NCI-H2081 (cell line): ENCODE measurements around the gene CCIN.
"Not testable (repeated sequence)": the region's sequence is repeated elsewhere in the genome, so short reads cannot be mapped to it uniquely, and the experiment has no call there.

ENCODE experiments used
- DNase-seq, 2 experiments: peaks; one replicate each; lab custom pipeline; 2025; lab: John Stamatoyannopoulos, UW

Gene CCIN

DNA sequence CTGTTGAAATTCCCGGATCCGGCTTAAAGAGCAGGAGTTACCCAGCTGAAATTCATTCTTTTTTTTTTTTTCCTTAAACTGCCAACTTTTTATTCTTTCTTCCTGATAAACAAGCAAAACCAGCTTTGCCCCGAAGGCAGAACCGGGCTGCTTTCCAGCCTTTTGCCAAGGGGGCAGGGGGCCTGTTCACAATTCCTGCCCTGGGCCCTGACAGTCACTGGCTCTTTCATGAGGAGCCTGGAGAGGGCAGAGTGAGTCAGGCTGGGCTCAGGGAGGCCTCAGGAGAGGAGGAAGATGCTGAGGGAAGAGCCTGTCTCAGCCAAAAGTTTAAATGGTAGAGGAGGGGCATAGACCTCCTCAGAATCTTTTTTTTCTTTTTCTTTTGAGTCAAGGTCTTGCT, 27.9 kb upstream of the CCIN start:
- no peak for DNase-seq

GRCh38 chr9:36141761-36142160, 27.4 kb upstream of the CCIN start:
- no peak for DNase-seq

GRCh38 chr9:36142510-36143244, 26.5 kb upstream of the CCIN start:
- DNase-seq: no peak

GRCh38 chr9:36143245-36143641, 25.9 kb upstream of the CCIN start:
- DNase-seq: no peak

GRCh38 chr9:36144309-36145232, 24.6 kb upstream of the CCIN start:
- DNase-seq: no peak

- no peak for DNase-seq
Observed at GRCh38 chr9:36145970-36146369, 23.2 kb upstream of the CCIN start.

- no peak for DNase-seq
Observed at GRCh38 chr9:36146651-36147050, 22.5 kb upstream of the CCIN start.

DNA sequence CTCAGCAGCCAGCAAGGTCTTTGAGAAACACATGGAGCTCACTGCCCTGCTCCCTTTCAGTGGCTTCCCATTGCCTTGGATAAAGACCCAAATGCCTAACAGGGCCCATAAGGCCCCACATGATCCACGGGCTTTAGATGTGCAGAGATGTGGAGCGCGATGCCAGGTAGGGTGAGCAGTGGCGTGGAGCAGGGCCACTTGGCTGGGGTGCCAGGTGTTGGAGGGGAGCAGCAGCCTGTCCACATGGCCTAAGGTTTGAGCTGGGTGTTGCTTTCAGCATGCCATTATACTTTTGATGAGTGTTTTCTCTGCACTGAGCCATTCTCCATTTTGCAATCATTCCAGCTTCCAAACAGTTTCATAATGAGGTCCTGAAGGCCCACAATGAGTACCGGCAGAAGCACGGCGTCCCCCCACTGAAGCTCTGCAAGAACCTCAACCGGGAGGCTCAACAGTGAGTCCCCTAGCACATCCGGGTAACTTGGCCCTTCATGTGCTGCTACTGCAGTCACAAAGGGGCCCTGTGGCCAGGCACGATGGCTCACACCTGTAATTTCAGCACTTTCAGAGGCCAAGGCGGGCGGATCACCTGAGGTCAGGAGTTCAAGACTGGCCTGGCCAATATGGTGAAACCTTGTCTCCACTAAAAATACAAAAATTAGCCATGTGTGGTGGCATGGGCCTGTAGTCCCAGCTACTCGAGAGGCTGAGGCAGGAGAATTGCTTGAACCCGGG, 21.6 kb upstream of the CCIN start:
- DNase-seq: no peak

DNA sequence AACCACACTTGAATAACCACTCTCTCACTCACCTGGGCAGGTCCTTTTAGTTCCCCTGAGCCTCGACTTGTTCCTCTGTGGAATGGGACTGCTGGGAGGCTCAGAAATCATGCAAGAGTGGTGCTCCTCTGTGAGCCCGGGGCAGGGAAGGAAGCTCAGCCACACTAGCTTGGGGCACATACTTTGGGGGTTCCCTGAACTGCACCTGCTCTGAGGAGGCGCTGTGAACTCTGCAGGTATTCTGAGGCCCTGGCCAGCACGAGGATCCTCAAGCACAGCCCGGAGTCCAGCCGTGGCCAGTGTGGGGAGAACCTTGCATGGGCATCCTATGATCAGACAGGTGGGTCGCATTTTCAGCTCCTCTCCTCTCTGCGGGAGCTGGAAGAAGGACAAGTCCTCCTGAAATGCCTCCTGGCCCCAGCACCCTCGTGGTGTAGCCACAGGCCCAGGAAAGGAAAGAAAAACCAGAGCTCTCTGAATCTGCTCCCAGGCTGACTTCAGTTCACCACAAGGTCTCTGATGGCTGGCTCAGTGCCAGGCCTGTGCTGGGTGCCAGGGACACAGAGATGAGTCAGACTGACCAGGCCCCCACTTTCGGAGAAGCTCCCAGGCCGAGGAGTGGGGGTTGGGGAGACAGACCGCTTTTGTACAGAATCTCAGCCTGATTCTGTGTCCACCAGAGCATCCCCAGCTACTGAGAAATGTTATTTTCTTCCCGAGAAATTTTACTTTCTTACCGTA, 20.7 kb upstream of the CCIN start:
- DNase-seq: no peak

- DNase-seq: no peak
Observed at GRCh38 chr9:36149197-36149596, 20.0 kb upstream of the CCIN start.

DNA sequence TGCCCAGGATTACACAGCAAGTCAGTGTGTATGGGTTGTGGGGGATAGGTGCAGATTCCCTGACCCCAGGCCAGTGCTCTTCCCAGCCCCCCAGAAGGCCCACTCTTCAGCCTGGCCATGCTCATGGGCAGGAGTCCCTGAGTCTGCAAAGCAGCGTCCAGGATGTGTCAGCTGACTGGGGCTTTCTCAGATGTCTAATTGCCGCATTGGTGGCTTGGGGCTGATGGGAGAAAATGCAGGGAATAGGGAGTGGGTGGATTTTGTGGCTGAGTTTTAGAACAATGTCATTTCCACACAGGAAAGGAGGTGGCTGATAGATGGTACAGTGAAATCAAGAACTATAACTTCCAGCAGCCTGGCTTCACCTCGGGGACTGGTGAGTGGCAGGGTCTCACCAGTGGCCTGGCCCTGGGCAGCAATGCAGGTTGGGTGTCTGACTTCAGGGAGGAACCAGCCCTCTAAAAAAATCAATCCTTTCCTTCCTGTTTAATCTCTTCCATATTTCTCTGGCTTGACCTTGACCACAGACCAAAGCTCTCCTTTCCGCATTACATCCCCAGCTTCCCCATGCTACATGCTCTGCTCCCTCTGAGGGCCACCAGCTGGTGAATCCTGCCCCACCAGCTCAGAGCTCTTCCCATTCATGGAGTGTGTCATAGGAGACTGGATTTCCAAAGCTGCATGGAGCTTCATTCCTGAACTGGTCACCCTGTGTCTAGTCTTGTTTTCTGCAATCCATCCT, 18.4 kb upstream of the CCIN start:
- DNase-seq: no peak

DNA sequence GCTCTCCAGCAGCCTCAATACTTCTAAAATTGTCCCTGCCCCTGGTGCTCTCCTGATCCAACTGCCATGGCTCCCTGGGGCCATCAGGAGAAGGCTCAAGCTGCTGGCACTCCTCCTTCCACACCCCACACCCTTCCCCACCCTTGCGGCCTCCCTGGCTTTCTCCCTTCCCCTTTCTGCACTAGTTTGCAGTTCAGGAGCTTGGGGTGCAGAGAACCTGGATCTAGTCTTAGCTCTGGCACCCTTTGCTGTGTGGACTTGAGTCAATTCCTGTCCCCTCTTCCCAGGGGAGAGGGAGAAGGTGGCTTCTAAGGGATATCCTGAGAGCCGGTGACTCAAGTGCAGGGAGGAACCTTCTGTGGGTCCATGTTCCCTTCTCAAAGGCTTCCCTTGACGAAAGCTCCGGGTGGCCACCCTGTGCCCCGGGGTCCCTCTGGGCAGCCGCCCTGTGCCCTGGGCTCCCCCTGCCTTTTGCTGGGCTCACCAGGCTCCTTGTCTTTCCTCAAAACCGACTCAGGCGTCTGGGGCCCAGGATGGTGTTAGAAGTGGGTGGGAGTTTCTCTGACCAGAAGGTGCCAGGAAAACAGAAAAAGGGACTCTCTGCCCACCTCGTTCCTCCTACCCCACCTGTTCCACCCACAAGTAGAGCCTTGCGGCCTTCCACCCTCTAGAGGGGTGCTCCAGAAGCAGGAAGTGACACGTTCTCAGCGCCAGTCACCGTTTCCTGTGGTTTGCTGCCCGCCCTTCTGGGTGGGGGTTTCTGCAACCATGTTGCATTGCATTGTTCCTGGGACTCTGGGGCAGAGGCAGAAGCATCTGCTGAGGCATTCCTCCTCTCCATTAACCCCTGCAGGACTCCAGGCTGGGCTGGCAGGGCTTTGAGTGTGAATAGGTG, 17.6 kb upstream of the CCIN start:
- DNase-seq: no peak

DNA sequence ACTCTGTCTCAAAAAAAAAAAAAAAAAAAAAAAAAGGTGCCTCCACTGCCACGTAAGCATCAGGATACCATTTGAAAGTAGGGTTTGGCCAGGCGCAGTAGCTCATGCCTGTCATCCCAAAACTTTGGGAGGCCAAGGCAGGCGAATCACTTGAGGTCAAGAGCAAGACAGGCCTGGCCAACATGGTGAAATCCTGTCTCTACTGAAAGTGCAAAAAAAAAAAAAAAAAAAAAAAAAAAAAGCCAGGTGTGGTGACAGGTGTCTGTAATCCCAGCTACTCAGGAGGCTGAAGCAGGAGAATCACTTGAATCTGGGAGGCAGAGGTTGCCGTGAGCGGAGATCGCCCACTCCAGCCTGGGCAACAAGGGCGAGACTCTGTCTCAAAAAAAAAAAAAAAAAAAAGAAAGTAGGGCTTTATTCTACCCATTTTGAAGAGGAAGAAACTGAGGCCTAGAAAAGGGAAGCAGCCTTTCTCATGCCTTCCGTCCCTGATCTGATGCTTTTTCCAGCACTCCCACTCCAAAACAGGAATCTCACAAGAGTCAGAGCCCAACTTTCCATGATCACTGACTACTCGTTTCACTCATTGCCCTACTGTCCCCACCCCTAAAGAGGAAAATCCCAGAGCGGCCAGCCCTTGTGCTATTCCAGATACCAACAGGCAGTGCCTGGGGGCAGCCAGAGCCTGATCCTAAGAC, 16.3 kb upstream of the CCIN start:
- no peak for DNase-seq

- no peak for DNase-seq
Observed at GRCh38 chr9:36153746-36154145, 15.4 kb upstream of the CCIN start.

DNA sequence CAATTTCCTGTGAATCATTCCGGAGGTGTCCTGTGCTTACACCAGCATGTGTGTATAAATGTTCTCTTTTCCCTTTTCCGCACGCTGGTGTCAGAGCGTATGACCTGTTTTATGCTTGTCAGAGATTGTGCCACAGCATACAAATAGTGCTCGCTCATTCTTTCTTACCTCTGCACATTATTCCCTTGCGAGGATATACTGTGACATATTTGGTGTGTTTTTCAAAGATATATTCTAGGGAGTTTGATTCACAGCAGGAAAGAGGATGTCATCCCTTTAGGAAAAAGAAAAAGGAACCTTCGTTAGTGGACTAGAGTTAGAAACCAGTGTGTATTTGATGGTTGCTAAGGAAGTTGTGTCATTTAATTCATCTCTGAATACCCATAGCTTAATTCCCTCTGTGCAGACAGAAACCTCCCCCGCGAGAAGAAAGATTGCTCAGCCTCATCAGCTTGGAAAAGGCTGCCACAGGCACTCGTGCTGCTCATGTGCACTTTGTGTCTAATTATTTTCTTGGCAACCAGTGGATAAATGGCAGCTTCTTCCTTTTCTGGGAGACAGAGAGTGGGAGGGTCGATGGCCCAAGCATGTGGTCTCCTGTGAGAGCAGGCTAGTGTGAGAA, 14.7 kb upstream of the CCIN start:
- peak; percentile 39 to 59 for DNase-seq

GRCh38 chr9:36156116-36156515, 13.1 kb upstream of the CCIN start:
- DNase-seq: no peak

DNA sequence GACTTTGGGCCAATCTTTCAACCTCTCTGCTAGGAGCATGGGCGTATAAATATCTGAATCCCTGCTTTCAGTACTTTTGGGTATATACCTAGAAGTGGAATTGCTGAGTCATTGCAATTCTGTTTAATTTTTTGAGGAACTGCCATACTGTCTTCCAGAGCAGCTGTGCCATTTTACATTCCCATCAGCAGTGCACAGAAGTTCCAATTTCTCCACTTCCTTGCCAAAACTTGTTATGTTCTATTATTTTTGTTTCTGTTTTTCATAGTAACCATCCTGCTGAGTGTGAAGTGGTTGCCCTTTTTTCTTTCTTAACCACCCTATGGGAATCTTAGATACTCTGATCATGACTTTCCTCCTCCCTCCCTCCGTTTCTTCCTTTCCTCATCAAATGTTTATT, 11.1 kb upstream of the CCIN start:
- DNase-seq: no peak

DNA sequence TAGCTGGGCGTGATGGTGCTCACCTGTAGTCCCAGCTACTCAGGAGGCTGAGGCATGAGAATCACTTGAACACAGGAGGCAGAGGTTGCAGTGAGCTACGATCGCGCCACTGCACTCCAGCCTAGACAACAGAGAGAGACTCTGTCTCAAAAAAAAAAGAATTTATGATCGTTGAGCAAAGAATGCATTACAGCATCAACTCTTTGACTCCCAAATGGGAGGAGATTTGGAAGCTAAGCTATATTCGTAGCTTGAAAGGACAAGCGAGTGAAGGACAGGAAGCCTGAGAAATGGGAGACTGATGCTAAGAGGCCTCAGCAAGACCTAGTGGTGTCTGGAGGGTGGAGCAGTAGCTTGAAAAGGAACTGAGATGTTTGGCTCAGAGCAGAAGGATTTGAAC, 10.3 kb upstream of the CCIN start:
- DNase-seq: no peak

DNA sequence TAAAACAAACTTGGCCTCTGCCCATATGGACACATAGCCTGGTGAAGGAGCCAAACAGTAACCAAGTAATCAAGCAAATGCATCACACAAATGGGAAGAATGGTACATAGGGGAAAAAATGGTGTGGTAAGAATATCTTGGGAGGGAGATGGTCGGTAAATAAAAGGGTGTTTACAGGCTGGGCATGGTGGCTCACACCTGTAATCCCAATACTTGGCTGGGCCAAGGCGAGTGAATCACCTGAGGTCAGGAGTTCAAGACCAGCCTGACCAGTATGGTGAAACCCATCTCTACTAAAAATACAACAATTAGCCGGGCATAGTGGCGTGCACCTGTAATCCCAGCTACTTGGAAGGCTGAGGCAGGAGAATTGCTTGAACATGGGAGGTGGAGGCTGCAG, 9.7 kb upstream of the CCIN start:
- DNase-seq: not testable (repeated sequence)
